Kidney tubule cell (primary cell): Measurements from ENCODE around the gene CD70.
"Not testable (repeated sequence)": the region's sequence is repeated elsewhere in the genome, so short reads cannot be mapped to it uniquely, and the experiment has no call there.

Experiments
- DNase-seq: peaks from one replicate; pipeline ENCODE4 v3.0.0-alpha.2; 2018; ENCODE audit warnings: low spot score

Gene CD70

DNA sequence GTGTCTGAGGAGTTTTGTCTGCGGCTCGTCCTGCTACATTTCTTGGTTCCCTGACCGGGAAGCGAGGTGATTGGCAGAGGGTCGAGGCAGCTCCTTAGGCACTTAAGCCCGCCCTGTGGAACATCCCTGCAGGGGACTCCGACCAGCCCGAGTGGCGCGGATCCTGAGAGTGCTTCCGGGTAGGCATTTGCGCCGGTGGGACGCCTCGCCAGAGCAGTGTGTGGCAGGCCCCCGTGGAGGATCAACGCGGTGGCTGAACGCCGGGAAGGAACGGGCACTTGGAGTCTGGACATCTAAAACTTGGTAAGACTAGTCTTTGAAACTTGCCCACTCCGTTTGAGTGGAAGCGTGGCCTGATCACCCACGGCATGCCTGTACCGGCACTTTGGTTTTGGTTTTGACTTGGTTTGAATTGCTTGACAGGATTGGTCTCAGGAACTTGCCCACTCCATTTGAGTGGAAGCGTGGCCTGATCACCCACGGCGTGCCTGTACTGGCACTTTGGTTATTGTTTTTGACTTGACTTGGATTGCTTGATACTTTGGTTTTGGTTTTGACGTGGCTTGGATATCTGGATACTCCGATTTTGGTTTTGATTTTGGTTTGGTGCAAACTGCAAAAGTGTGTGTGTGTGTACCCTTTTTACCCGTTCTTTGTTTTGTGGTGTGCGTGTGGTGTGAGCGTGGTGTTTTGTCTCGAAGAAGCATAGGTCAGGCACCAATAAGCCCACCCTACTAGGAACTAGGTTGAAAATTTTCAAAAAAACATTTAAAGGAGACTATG, 6.7 kb upstream of the CD70 start:
- not testable (repeated sequence) for DNase-seq

DNA sequence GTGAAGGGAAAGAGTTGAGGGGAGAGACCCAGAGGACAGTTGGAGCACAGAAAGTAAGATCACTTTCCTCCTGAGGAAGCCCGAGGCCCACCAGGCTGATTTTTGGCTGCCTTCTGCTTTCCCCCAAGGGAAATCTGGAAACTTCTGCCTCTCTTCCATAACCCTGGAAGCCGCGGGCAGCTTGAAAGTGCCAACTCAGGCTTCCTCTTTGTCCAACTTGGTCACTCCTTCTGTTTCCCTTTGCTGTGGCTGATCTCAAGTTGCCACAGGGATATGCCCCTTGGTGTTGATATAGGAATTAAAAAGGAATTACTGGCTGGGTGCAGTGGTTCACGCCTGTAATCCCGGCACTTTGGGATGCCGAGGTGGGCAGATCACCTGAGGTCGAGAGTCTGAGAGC, 5.7 kb upstream of the CD70 start:
- DNase-seq, result no peak

DNA sequence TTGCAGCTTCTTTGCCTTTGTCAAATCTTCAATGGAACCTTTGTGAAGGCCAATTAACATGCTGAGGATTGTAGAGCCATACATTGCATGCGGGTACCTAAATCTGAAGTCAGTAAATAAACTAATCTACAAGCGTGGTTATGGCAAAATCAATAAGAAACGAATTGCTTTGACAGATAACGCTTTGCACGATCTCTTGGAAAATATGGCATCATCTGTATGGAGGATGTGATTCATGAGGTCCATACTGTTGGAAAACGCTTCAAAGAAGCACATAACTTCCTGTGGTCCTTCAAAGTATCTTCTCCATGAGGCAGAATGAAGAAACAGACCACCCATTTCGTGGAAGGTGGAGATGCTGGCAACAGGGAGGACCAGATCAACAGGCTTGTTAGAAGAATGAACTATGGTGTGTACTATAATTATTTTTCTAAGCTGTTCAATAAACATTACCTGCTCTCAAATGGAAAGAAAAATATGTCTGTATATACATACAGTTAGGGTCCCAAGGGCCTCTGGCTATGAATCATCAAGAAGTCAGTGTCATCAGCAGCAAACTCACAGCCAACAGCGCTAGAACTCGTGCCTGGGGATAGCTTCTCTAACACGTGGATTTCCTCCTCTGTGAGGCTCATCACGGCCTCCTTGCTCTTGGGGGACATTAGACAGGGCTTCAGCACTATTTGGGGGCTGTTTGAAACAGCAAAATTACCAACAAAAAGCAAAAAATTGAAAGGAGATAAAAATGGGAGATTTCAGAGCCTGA, 2.9 kb upstream of the CD70 start:
- no peak for DNase-seq

DNA sequence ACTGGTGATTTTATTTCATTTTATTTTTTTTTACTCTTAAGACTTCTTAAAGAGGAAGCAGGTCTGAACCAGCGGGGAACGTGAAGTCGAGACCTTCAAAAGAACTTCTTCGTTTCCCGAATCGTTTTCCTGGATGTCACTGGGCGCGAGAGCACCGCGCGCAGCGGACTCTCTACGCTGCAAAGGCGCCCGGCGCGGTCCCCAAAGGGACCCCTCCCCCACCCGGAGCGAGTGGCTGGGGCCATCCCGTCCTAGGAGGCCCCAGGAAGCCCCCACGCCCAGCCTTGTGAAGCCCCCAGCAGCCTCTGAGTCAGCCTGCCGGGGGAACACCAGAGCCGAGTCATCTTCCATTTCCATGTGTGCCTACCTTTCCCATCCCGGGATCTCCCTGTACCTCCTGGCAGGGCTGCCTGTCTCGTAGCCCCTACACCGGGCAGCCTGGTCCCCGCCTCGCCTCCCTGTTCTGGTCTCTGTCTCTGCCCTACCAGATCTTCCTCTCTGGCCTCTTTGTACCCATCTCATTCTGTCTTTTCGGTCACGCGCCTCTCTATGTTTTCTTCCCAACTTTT, 608 bp downstream of the CD70 start:
- DNase-seq, result peak; percentile 56

DNA sequence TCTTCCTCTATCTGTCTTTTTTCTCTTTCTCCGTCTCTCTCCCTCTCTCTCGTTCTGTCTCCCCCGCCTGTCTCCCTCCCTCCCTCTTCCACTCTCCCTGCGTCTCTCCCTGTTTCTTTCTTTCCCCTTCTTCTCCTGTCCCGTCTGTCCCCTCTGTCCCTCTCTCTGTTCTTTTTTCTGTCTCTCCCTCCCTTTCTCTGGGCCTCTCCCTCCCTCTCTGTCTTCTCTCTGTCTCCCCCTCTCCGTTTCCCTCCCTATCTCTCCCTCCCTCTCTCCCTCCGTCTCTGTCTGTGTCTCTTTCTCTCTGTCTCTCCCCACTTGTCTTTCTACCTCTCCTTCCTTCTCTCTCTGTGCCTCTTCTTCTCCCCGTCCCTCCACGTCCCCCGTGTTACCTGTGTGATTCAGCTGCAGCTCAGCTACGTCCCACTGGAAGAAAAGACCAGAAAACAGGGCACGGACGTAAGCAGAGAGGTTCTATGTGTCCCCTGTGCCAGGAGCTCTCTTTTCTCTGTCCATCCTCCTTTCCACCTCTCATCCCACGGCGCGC, 1.2 kb downstream of the CD70 start:
- DNase-seq, result no peak

DNA sequence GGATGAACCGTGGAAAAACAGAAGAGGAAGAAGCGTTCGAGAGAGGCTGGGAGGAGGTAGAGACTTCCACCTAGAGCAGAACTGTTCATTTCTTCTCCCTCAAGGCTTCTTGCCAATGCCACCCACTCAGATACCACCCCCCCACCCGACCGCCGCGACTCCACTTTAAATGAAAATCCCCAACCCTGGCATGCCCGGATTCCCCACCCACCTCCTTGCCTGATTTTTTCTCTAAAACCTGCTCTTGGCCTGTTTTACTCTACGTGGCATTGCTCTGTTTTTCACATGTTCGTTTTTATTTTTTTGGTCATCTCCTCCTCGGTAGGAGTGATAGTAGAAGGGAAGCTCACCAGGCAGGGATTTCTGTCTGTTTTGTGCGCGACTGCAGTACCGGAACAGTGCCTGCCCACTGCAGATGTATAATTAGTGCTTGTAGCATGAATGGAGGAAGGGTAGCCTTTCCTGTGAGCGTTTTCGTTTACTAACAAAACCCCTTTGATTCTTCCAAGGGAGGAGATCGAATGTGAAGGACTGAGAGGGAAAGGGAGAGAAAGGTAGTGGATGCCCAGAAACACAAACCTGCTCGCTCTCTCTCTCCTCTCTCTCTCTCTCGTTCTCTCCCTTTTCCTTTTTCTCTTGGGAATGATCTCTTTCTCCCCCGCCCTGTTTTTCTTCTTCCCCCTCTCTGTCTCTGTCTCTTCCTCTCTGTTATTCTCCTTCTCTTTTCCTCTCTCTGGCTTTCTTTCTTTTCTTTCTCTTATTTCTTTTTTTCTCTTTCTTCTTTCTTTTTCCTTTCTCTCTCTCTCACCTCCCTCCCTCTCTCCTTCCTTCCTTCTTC, 2.2 kb downstream of the CD70 start:
- no peak for DNase-seq

DNA sequence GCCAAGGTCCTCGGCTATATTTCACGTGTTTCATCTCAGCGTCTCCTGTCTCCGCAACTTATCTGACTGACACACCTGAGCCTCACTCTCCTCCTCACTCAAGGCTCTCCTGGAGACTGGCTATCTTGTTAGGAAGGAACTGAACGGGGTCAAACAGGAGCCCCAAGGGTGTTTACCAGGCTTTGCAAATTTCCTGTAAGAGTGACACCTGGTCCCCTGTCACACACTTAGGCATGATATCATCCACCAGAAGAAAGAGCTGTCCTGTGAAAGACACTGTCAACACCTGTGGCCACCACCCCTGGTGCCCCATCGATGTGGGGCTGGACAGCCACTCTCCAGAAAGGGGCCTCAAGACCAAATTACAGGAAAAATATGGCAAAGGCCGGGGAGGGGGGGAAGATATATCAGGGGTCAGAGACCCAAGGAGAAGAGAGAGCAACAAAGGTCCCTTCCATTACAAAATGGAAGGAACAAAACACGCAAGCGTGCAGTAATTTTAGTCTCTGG, 2.9 kb downstream of the CD70 start:
- DNase-seq, result no peak

DNA sequence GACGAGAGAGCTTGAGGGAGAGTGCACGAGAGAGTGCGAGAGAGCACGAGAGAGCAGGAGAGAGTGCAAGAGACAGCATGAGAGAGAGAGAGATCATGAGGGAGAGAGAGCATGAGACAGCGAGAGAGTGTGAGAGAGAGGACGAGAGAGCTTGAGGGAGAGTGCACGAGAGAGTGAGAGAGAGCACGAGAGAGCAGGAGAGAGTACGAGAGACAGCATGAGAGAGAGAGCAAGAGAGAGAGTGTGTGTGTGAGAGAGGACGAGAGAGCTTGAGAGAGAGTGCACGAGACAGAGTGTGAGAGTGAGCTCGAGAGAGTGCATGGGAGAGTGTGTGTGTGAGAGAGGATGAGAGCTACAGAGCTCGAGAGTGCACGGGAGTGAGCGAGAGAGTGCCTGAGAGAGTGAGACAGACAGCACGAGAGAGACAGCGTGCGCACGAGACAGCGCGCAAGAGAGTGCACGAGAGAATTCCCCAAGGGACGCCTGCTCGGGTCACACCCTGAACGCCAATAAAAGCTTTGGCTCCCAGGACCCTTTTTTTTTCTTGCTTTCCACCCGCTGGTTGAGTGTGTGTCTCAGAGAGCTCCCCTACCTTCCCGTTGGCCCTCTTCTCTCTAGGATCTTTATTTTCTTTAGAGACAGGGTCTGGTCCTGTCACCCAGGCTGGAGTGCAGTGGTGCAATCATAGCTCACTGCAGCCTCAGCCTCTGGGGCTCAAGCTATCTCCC, 3.7 kb downstream of the CD70 start:
- no peak for DNase-seq

DNA sequence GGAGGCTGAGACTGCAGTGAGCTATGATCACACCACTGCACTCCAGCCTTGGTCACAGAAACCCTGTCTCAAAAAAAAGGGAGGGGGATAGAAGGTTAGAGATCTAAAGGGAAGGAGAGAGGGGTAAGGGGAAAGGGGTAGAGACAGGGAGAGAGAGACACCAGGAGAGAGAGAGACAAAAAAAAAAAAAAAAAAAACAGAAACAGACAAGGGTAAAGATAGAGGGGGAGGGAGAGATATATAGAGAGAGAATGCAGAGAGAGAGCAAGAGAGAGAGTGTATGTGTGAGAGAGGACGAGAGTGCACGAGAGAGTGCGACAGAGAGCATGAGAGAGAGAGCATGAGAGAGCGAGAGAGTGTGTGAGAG, 4.2 kb downstream of the CD70 start:
- DNase-seq, result no peak

DNA sequence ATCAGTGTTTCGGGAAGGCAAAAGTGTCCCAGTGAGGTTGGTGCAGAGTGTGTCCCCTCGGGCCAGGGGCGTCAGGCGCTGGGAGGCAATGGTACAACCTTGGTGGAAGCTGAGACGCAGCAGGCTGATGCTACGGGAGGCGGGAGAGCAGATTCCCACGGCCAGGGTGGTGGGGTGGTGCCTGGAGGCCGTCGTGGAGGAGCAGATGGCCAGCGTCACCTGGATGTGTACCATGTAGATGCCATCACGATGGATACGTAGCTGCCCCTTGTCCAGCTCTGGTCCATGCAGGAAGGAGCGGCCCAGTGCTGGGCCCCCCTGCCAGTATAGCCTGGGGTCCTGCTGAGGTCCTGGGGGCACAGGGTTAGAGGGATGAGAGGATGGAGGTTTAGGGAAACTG, 4.9 kb downstream of the CD70 start:
- DNase-seq, result no peak

DNA sequence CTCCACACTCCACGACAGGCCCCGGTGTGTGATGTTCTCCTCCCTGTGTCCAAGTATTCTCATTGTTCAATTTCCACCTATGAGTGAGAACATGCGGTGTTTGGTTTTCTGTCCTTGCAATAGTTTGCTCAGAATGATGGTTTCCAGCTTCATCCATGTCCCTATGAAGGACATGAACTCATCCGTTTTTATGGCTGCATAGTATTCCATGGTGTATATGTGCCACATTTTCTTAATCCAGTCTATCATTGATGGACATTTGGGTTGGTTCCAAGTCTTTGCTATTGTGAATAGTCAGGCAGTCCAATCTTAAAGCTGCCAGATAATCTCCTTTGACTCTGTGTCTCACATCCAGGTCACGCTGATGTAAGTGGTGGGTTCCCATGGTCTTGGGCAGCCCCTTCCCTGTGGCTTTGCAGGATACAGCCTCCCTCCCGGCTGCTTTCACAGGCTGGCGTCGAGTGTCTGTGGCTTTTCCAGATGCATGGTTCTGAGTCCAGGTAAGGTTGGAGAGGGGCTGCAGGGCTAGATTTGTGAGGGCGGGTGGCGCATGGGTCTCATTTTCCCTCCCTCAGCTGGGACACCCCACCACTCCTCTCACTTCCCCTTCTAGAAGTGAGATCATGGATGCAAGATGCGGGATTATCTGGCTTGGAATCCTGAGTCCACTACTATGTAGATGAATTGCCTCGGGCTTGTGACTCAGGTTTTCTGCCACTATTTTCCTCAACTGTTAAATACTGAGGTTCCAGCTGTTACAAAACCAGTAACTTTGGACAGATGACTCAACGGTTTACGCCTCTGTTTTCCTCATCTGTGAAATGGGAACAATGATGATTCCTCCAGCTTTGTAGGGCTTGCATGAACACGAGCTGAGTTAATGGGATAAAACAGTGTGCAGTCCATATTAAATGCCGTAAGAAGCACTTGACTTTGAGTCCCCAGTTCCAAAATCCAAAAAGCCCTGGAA, 8.2 kb downstream of the CD70 start:
- not testable (repeated sequence) for DNase-seq

DNA sequence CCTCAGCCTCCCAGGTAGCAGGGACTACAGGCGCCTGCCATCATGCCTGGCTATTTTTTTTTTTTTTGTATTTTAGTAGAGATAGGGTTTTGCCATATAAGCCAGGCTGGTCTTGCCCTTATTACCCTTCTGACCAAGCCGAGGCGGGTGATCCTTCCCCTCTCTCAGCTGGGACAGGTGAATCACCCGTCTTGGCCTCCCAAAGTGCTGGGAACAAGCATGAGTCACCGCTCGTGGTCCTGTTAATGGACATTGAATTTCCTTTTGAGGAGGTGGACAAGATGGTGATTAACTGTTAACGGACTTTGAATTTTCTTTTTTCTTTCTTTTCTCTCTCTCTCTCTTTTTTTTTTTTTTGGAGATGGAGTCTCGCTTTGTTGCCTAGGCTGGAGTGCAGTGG, 10.6 kb downstream of the CD70 start:
- DNase-seq, result peak; percentile 97

DNA sequence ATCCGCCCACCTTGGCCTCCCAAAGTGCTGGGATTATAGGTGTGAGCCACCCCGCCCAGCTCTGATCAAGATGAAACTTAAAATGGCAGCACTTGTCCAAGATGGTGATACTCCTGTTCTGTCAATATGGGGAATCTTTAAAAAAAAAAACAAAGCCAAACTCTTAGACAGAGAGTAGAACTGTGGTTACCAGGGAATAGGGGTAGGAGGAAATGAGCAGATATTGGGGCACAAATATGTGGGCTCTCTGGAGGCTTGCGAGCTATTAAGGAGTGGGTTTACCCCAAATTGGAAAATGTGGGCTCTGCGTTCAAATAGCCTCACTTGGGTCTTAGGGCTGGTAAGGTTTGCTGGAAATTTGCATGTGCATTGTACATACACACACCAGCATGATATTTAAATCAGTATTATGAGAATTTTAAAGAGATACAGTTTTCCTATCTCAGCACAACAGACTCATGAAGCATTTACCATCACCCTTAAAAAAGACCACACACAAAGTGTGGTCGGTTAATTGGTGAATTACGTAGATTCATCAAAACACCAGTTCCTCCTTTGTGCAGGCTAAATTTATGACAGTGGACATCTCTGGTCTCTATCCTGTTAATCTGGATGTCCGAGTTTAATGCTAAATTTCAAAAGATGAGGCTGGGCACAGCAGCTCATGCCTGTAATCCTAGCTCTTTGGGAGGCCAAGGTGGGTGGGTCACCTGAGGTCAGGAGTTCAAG, 11.3 kb downstream of the CD70 start:
- no peak for DNase-seq

DNA sequence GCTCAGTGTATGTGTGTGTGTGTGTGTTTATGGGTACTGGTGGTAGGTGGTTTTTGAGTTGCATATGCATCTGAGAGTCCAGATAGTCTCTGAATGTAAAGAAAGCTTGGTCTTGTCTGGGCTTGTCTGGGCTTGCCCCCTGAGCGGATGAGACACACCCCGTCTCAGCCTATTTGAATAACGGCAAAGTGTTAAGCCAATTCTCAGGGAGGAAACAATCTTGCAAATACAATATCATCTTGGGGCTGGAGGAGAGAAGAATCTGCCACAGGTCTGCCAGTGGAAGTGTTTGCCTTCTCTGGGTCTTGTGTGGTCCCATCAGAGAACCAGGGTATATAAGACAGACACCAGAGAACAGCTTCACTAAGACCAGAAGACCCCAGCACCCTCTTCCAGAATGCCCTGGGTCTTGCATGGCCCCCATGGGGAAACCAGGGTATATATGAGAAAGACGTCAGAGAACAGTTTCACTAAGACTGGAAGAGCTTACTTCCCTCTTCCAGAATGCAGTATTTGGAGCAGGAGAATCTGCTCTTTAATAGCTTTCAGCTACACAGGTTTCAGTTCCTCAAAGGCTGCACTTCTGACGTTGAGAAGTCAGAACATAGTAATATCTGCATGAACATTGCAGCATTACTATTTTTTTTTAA, 13.3 kb downstream of the CD70 start:
- no peak for DNase-seq

DNA sequence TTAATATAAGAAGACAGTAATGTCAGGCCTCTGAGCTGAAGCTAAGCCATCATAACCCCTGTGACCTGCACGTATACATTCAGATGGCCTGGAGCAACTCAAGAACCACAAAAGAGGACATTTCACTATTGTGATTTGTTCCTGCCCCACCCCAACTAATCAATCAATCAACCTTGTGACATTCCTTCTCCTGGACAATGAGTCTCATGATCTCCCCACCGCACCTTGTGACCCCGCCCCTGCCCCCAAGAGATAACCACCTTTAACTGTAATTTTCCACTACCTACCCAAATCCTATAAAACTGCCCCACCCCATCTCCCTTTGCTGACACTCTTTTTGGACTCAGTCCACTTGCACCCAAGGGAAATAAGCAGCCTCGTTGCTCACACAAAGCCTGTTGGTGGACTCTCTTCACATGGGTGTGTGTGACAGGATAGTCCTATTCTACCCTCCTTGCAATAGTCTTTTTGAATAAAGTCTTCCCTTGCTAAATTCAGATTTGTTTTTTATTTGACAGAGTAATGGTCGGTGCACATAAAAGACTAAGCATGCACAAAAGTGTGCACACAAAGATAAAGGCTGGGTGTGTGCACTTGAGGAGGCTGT, 14.0 kb downstream of the CD70 start:
- DNase-seq, result no peak

DNA sequence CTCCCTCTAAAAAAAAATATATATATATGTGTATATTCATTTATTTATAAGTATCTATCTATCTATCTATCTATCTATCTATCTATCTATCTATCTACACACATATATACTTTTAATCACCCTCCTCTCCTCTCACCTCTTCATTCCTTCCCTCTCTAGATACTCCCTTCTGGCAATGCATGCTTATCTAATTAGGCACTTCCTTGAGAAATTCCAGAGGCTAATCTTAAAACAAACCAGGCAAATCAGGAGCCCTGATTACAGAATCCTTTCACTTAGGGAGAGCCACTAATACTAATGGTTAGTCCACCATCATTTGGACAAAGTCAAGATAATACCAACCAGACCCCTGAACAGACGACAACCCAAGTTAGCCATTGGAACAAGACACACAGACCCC, 17.6 kb downstream of the CD70 start:
- no peak for DNase-seq

DNA sequence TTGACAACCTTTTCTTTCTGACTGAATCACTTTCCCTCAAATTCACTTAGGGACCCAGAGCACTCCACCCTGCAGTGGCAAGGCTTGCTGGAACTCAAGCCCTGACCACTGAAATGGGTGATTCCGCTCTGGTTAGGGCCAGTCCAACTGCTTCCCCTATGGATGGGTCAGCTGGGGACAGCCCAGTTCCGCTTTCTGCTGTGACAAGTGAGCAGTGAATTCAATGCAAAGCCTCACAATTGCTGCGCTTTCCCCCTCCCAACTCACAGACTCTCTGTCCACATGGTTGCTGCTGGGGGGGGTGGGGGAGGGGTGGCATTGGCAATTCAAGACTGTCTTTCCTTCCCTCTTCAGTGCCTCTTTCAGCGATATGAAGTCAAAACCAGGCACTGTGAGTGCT, 18.7 kb downstream of the CD70 start:
- no peak for DNase-seq

DNA sequence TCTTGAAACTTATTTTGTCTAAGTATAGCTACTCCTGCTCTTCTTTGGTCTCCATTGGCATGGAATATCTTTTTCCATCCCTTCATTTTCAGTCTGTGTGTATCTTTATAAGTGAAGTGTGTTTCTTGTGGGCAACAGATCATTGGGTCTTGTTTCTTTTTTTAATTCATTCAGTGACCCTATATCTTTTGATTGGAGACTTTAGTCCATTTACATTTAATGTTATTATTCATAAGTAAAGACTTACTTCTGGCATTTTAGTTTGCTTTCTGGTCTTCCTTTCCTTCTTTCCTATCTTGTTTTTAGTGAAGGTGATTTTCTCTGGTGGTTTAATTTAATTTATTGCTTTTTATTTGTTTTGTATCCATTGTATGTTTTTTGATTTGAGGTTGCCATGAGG, 19.8 kb downstream of the CD70 start:
- no peak for DNase-seq
